Measurements from ENCODE around the gene AUTS2.

Gene AUTS2

GRCh38 chr7:70616211-70616610, 1017.9 kb downstream of the AUTS2 start:
- no peak for TF ChIP-seq CTCF (conservative IDR thresholded peaks at IDR 0.05; ENCODE audit: low read depth, low read length)
- no peak for DNase-seq (ENCODE audit: low read depth)
- H3K4me3 ChIP-seq (ENCODE audit: low read length), result no peak overlapping the region

- no peak overlapping the region for H3K4me3 ChIP-seq (ENCODE audit: low read length)
- DNase-seq (ENCODE audit: low read depth), result no peak
- no peak for TF ChIP-seq CTCF (conservative IDR thresholded peaks at IDR 0.05; ENCODE audit: low read depth, low read length)
Measured at GRCh38 chr7:70616821-70617220, 1018.5 kb downstream of the AUTS2 start.

- no peak for TF ChIP-seq CTCF (conservative IDR thresholded peaks at IDR 0.05; ENCODE audit: low read depth, low read length)
- no peak for DNase-seq (ENCODE audit: low read depth)
- H3K4me3 ChIP-seq (ENCODE audit: low read length), result no peak overlapping the region
Measured at GRCh38 chr7:70618020-70618551, 1019.8 kb downstream of the AUTS2 start.

GRCh38 chr7:70619130-70619529, 1020.9 kb downstream of the AUTS2 start:
- H3K4me3 ChIP-seq (ENCODE audit: low read length), result no peak overlapping the region
- DNase-seq (ENCODE audit: low read depth), result no peak
- no peak for TF ChIP-seq CTCF (conservative IDR thresholded peaks at IDR 0.05; ENCODE audit: low read depth, low read length)

GRCh38 chr7:70619659-70620058, 1021.4 kb downstream of the AUTS2 start:
- DNase-seq (ENCODE audit: low read depth), result no peak
- no peak for TF ChIP-seq CTCF (conservative IDR thresholded peaks at IDR 0.05; ENCODE audit: low read depth, low read length)
- H3K4me3 ChIP-seq (ENCODE audit: low read length), result no peak overlapping the region

GRCh38 chr7:70620333-70621055, 1022.2 kb downstream of the AUTS2 start:
- TF ChIP-seq CTCF (conservative IDR thresholded peaks at IDR 0.05; ENCODE audit: low read depth, low read length), result no peak

GRCh38 chr7:70621954-70622600, 1023.8 kb downstream of the AUTS2 start:
- no peak for DNase-seq (ENCODE audit: low read depth)
- no peak overlapping the region for H3K4me3 ChIP-seq (ENCODE audit: low read length)
- TF ChIP-seq CTCF (conservative IDR thresholded peaks at IDR 0.05; ENCODE audit: low read depth, low read length), result no peak

More at GRCh38 chr7:70620333-70621055, 1022.2 kb downstream of the AUTS2 start:
- no peak for DNase-seq (ENCODE audit: low read depth)
- no peak overlapping the region for H3K4me3 ChIP-seq (ENCODE audit: low read length)
